Measurements from ENCODE around the gene FANCE.
"Not testable (repeated sequence)": the region's sequence is repeated elsewhere in the genome, so short reads cannot be mapped to it uniquely, and the experiment has no call there.

FANCE gene

DNA sequence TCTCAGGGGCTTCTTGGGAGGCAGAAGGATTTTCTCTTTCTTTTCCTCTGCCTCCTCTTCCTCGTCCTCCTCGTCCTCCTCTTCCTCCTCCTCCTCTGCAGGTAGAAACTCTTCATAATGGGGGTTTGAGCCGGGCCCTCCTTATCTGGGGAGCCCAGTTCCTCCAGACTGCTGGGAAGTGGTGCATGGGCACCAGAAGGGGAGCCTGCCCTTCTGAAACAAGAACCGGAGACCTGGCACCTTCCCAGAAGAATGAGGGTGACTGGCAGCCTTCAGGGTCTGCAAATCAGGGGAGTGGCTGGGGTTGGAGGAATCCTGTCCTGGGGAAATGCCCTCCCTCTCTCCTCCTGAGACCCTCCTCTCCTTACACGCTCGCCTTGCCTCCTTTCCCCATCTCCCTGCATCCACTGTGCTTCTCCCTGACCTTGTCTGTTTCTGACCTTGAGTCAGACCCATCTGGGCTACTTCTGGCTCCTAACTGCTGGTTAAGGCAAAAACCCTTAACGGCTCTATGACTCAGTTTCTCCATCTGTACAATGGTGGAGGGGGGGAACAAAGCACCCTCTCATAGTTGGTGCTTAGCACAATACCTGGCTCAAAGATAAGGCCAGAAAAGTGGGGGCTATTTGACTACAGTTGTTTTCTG is 58.9 kb downstream of the FANCE start:
- DNase-seq, result no peak
- in situ Hi-C loops (cut with MboI; ENCODE audit: low pct_unique_long_range_greater_than_20kb, low sequenced_read_pairs), result no loop called here

DNA sequence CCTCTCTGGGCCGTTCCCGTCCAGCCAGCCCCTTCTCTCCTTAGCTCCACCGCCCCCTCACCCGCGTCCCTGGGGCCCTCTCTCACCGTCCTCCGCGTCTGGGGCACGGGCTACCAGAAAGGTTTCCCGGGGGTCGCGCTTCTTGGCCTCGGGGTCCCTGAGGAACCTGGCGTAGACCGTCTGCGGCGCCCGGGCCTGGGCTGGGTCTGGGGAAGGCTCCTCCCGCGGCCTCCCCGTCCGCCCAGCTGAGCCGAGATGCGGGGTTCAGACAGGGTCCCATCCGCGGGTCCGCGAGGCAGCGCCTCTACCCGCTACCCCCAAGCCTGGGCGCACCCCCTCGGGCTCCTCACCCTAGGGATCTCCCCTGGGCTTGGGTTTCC is 59.4 kb downstream of the FANCE start:
- in situ Hi-C loops (cut with MboI; ENCODE audit: low pct_unique_long_range_greater_than_20kb, low sequenced_read_pairs), result no loop called here
- no peak for DNase-seq

DNA sequence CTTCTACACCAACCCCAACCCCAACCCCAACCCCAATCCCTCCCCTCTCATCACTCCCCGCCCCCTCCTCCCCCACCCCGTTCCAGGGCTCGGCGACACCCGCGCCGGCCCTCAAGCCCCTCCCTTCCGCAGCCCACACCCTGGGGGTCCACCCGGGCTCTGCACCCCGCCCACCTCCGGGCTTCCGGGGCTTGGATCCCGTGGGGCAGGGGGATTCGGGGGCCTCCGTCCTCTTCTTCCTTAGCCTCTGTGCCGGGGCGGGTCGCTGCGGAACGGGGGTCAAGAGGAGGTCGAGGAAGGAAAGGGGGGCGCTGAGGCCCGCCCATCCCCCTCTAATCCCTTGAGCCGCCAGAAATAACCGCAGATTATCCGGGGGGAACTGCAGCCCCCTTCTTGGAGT is 59.9 kb downstream of the FANCE start:
- DNase-seq, result no peak
- in situ Hi-C loops (cut with MboI; ENCODE audit: low pct_unique_long_range_greater_than_20kb, low sequenced_read_pairs), result no loop called here

DNA sequence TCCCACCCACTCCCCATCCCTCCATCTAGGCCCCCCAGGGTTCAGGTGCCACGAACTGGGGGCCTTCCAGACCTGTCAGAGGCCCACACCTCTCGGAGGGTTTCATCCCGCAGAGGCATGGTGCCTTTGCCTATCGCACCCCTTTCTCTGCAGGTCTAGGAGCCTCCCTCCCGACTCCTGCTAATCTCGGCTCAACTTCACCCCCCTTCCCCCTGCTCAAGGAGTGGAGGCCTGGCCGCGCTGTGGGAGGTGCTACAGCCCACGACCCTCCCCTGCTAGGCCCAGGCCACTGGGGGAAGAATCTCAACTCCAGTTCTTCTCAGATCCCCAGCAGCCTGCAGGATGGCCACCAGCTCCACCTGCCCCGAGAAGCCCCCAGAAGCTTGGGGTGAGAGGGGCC is 60.6 kb downstream of the FANCE start, which contains the start of gene TULP1:
Gene TULP1, minus strand, starts transcription at position 157 of the 400 bp plus-strand sequence. Its CDS starts 38 bp downstream, at position 119.
- in situ Hi-C loops (cut with MboI; ENCODE audit: low pct_unique_long_range_greater_than_20kb, low sequenced_read_pairs), result no loop called here
- no peak for DNase-seq

DNA sequence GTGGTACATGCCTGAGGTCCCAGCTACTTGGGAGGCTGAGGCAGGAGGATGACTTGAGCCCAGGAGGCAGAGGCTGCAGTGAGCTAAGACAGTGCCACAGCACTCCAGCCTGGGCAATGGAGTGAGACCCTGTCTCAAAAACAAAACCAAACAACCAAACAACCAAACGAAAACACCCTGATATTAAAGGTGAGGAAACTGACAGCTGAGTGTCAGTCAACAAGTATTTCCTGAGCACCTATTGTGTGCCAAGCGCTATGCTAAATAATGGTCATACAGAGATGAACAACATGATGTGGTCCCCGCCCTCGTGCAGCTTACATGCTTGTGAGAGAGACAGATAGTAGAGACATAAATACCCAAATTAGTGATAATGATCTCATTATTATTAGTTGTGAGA is 62.4 kb downstream of the FANCE start:
- DNase-seq, result no peak
- in situ Hi-C loops (cut with MboI; ENCODE audit: low pct_unique_long_range_greater_than_20kb, low sequenced_read_pairs), result no loop called here

DNA sequence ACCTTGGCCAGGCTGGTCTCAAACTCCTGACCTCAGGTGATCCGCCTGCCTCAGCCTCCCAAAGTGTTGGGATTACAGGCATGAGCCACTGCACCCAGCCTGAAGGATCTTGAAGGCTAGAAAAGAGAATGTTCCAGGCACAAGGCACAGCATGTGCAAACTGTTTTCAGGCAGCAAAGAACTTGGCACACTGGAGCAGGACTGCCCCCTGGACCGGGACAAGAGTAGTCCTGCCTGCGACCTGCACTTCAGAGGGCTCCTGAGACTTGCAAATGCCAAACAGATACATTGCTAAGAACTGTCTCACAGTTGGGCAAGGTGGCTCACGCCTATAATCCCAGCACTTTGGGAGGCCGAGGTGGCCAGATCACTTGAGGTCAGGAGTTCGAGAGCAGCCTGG is 63.8 kb downstream of the FANCE start:
- in situ Hi-C loops (cut with MboI; ENCODE audit: low pct_unique_long_range_greater_than_20kb, low sequenced_read_pairs); DNase-seq: not testable (repeated sequence)

All from KBM-7 (cell line).